Activated naive CD4-positive, alpha-beta T cell (primary cell): Measurements from ENCODE around the gene MEF2A.

Experiments
- DNase-seq, 4 experiments: peaks; one replicate each; lab custom pipeline; 2025; lab: John Stamatoyannopoulos, UW

Gene MEF2A

DNA sequence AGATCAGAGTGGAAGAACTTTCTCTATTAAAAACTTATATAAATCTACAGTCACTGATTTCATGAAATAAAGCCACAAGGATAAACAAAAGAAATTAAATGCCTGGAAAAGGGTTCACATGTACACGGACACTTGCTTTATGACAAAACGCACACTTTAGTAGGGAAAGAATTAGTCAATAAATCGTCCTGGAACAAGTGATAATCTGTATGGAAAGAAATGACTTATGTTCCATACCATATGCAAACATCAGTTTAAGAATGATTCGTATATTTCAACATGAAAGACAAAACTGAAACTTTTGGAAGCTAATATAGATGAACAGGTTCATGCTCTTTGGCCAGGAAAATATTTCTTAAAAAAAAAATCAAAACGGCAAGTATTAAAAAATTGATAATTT, 40.2 kb downstream of the MEF2A start:
- no peak for DNase-seq

DNA sequence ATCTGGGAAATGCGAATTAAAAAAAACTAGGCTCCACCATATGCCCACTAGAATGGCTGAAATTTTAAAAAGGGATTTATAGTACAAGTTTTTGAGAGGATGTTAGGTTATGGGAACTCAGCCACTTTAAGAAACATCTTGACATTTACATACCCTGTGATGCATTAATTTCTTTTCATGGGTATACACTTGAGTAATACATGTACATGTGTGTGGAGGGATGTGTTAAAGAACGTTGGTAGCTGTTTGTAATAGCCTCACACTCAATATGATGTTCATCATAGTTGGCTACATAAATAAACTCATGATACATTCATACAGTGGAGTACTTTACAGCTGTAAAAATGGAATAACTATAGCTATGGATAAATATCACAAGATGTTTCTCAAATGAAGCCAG, 40.9 kb downstream of the MEF2A start:
- no peak for DNase-seq

DNA sequence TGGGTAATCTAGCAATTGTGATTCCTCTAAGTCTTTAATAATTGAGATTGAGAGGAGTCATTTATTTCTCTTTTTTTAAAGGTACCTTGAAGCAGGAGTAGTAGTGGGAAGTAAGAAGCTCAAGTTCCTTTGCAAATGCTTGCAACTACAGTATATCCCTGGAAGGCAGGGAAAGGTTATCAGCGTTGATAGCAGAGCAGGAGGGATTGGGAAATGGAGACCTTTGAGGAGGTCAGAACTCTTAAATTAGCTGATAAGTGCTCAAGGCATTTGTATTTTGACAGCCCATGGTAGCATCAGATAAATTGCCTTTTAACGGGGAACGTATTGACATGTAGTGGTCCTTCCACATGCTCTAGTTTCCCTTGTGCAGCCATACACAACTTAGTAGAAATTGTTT, 47.7 kb downstream of the MEF2A start:
- no peak for DNase-seq

DNA sequence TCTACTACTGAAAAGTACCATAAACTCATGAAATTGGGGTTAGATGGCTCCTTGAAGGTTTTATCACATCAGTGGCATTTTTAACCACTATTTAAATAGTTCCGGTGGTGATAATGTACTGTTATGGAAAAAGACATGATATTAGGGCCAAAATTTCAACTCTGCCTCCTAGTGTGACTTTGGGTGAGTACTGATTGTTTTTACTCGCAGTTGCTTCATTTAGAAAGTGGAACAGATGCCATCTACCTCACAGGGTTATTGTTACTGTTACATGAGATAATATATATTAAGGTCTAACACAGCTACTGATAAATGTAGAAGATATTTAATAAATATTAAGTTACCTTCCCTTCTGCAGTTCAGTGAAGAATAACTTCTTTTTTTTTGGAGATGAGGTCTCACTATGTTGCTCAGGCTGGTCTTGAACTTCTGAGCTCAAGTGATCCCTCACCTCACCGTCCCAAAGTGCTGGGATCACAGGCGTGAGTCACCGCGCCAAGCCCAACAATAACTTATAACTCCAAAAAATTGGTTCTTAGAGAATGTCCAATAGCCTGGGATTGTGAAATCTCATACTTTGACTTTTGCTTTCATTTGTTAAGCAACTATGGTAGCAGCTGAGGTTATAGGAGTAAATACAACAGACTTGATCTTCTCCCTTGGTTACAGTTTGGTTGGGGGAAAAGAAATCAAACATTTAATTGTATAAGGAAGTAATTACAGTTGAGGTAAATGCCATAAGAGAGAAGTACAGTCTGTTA, 48.3 kb downstream of the MEF2A start:
- DNase-seq = no peak

DNA sequence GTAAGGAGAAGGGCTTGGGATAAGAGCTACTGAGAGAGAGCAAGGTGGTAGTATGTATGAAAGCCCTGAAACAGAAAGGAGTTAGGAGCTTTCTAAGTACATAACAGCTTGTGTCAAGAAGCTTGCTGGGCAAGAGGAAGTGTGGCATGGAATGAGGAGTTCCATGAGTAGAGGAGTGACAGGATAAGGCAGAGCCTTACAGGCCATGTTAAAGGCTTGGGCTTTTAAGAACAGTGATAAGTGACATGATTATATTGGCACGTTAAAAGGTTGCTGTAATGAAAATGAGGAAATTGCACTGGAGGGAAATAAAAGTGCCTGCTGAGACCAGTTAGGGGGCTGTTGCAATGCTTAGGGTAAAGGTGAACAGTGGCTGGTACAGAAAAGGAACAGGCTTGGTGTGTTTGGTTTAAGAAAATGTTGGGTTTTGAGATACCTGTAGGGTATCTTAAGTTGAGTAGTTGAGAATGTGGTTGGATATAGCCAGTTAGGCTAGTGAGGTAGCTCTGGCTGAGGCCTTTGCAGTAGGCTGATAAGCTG, 49.0 kb downstream of the MEF2A start:
- no peak for DNase-seq

DNA sequence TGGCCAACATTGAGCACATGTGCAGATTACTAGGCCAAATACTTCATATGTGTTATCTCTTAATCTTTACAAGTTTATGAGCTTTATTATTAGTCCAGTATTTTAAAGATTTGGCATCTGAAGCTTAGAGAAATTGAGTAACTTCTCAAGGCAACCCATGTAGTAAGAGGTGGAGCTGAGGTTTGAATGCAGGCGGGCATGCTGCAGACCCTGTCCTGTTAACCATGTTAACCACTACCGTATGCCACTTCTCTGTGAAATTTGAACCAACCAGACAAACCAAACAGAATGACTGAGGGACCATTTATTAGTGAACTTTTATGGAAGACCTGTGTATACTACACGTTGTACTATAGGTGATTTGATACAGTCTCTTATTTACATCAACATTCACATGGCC, 49.7 kb downstream of the MEF2A start:
- DNase-seq = no peak

DNA sequence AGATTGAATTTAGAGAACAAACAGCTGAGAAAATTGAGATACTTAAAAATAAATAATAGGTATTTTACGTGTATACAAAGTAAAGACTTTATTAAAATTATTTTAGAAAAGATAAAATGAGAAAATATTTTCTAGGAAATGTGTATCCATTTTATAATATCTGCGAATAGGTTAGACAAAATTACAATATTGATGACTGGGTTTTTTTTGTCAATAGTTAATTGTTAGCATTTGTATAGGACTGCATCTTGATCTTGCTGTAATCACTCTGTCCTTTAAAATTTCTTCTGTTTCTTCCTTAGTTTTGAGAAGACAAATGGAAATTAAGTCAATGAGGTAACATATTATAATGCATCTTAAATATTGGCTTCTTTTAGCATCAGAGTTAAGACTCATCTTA, 50.3 kb downstream of the MEF2A start:
- no peak for DNase-seq

DNA sequence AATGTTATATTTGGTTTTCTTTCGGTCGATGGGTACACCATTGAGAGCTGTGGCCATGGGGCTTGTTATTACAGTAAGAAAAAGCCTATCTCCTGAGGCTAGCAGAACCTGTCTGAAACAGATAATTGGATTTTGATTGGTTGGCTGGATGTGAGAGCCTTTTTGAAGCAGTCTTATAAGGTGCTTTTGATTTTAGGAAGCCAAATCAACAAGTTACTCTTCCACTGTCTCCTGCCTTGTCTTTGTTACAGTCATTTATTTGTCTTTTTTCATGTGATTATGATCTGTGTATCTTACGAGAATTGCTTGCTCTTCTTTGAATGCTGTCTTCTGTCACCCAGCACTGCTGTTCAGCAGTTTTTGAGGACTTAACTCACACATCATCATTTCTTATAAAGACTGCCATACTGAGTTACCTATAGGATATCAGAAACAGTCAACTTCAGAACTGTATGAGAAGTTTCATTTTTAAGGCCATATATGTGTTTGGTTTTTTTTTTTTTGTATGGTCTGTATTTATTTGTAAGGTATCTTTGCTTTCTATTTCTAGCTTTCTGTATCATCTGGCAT, 51.1 kb downstream of the MEF2A start:
- no peak for DNase-seq

DNA sequence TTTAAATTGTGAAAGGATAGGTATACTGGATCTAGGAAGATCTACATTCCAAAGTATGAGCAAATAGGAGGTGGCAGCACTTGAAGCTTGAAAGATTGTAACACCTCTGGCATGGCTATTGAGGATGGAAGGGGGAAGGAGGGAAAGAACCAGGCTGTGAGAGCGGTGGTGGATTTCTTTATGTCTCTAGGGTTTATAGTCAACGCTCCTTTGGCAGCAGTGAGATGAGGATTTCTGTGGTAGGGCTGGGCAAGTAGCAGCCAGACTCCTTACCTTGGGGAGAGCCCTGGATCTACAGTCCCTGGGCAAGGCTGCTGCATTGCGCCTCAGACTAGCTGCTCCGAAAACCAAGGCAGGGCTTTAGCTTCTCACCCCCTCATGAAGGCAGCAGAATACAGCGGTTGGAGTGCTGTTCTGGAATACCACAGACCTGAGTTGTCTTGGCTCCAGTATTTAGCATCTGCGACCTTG, 53.2 kb downstream of the MEF2A start:
- no peak for DNase-seq

DNA sequence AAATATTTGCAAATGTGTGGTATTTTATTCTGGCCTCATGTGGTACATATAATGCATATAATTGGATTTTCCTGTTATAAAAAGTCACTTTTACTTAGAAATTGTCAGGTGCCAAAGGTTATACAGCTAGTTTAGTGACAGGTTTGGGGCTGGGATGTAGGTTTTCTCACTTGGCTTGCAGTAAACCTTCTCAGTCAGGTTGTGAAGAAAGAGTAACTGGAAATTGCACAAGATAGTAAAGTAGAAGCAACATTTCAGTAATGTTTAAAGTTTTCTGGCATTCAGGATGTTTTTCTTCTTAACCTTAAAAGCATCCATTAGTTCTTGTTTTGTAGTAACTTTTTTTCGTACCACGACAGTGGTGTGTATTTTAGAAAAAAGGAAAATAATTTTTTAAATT, 53.9 kb downstream of the MEF2A start:
- no peak for DNase-seq

DNA sequence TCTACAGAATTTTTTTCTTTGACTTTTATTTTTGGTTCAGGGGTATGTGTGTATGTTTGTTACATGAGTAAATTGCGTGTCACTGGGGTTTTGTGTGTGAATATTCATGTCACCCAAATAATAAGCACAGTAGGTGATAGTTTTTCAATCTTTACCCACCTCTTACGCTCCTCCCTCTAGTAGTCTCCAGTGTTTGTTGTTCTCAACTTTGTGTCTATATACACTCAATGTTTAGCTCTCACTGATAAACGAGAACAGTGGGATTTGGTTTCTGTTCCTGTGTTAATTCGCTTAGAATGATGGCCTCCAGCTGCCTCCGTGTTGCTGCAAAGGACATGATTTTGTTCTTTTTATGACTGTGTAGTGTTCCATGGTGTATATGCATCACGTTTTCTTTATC, 54.4 kb downstream of the MEF2A start:
- no peak for DNase-seq

DNA sequence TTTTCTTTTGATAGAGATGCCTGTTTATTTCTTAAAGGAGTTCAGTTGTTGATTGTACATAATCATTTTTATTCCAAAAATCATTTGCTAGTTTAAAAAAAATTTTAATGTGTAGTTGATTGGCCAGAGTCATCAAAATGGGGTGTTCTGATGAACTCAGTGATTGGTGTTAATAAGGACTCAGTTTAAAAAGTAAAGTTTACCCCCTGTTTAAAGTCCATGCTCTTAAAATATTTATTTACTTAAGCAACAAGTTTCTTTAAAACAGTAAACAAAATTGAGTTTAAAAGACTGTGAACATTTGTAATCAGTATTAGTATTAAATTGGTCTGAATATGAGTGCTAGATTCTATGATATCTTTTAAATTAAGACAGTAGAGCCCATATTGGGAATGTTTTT, 56.0 kb downstream of the MEF2A start:
- no peak for DNase-seq

DNA sequence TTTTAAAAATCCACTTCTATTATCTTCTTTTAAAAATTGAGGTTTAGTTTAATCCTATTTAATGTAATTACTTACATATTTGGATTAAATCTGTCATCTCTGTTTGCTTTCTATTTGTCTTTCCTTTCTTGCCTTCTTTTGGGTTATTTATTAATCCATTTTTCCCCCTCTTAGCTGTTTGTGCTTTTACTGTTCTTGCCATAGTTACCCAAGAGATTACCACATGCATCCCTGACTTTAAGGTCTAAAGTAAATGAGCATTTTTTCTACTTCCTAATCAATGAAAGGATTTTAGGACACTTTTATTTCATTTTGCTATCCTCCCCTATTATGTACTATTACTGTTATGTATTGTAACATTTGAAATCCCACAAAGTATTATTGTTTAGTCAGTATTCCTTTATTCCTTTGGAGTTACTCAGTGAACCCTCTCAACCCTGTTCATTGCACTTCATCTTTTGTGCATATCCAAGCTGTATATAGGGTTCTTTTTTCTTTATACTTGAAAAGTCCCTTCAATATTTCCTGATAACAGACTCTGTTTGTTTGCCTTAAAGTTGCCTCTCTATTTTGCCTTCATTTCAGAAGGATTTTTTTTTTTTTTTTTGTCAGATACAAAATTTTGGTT, 62.7 kb downstream of the MEF2A start:
- no peak for DNase-seq

DNA sequence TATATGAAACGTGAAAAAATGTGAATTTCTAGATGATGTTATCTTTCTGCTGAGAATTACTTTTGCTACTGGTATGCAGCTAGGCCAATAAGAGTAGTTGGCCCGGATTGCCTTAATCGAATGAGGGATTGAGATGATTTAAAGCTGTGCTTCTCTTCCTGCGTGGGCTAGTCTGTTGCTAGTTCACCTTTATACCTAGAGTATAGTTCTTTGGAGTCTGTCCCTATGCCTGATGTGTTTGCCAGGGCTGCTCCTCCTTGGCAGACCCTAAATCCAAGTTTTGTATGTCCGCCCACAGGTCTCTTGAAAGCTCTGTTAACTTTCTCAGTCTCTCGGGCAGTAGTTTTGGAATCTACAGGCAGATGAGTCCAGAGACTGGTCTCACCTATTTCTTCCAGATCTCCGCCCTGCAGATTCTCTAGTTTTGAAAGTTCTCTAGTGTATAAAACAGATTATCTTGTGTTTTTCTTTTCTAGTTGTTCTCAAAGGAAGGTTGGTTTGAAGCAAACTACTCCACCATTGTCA, 64.9 kb downstream of the MEF2A start:
- DNase-seq = no peak

DNA sequence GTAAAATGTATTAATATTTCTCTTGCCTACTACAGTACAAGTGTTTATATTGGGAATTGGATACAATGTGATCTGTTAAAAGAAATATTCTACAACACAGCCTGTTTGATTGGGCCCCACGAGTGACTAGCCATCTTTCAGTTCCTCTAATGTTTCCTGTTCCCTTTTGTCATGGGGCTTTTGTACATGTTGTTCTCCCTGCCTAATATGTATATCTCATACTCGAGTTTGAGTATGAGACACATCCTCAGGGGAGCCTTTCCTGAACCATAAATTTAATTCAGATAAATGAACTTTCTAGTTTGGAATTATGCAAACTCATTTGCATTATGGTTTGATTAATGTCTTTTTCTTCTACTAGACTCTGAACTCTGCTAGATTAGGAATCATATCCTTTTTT, 65.5 kb downstream of the MEF2A start:
- no peak for DNase-seq

DNA sequence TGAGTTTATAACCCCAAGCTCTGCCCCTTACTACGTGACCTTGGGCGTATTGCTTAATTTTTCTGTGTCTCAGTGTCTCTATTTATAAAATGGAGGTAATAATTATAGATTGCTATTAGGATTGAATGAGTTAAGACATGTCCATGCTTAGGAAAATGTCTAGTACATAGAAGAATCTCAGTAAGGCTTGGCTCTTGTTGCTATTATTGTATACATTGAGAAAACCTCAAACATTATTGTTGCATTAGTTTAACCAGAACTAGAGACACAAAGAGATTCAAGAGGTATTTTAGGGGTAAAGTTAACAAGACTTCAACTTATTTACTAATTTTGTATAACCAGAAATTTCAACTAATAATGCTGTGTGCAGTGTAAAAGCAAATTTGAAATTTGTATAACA, 66.7 kb downstream of the MEF2A start:
- no peak for DNase-seq

DNA sequence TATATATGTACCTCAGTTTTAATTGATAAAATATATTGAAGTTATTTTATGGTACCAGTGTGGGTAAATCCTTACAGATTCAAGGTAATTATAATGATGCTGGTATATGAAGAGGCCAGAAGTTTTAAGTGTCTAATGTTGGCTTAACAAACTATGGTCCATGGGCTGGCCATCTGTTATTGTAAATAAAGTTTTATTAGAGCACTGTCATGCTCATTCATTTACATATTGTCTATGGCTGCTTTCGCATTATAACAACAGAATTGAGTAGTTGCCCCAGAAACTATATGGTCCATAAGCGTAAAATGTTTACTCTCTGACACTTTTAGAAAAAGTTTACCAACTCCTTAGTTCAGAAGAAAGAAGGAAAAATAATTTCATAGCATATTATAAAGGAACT, 67.9 kb downstream of the MEF2A start:
- DNase-seq = no peak

DNA sequence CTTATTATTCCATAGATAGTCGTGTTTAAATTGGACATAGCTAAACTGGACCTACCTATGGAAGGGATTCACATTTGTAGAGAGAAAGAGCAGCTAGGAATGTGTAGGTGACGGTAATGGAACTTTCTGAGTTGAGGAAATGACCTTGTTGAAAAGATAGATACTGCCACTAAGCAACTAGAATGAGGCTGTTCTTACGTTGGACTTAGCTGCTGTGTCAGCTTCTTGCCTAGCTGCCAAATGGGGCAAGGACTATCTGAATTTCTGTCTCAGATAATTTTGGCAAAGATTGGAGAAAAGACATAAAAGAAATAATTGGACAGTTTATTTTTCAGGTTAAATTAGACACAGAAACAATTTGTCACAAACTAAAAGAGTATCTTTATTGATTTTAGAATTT, 68.8 kb downstream of the MEF2A start:
- DNase-seq = no peak

DNA sequence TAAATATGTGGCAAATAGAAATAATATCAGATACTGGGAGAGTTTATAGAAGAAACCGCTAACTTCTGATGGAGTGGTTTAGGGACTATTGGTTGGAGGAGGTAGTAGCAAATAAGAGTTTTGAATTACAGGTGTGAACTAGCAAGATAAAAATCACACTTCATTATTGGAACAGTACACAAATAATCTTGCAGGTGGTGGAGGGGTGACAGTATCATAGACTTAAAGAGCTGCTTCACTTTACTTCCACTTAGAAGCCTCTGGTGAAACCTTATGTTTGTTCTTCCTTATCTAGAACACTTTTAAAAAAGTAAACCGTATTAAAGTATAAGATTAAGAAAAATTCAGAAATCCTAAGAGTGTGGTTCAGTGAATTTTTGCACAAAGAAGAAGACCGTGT, 69.4 kb downstream of the MEF2A start:
- DNase-seq = no peak

DNA sequence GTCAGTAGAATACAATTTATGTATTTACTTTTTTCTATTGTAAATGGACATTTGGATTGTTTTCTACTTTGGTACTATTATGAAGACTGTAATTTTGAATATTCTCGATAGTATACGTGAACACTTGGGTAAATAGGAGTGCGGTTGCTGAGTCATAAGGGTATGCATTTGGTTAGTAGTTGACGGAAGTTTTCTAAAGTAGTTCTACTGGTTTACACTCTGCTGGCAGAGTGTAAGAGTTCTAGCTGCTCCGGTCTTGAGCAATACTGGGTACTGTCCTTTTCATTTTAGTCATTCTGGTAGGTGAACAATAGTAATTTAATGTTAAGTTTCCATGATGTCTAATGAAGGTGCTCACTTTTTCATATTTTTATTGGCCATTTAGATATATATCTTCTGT, 70.0 kb downstream of the MEF2A start:
- DNase-seq = no peak

DNA sequence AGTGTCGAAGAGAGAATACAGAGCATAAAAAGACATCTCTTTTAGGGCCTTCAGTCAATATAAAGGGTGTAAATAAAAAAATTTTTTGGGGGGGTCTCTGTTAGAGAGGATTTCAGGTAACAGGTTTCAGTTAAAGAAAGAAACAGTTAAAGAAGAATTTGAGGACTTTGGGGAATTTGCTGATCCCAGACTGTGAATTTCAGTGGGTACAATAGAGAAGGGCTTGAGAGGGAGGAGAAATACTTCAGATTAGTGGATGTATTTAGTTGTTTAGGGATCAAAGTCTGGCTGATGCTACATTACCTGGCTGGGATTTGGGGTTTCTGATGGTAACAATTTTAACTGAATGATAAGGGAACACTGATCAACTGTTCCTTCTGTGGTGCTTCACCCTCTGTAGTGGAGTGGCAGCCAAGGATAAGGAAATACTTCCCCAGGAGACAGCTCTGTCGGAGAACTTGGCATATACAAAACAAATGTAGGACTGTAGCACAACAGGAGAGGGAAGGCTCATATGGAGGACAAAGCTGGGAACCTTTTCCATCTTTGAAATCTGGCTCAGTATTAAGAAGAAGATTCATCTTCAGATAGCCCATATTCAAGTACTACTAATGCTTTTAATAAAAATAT, 79.2 kb downstream of the MEF2A start:
- no peak for DNase-seq

DNA sequence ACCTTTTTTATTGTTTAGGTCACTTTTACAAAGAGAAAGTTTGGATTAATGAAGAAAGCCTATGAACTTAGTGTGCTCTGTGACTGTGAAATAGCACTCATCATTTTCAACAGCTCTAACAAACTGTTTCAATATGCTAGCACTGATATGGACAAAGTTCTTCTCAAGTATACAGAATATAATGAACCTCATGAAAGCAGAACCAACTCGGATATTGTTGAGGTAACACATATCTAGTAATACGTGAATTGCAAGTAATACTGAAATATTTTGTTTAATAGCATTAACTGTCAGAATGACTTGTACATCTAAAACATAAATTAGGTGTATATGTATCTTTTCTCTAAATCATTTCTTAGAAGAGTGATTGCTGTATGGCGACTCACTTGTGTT, 79.8 kb downstream of the MEF2A start:
- no peak for DNase-seq

DNA sequence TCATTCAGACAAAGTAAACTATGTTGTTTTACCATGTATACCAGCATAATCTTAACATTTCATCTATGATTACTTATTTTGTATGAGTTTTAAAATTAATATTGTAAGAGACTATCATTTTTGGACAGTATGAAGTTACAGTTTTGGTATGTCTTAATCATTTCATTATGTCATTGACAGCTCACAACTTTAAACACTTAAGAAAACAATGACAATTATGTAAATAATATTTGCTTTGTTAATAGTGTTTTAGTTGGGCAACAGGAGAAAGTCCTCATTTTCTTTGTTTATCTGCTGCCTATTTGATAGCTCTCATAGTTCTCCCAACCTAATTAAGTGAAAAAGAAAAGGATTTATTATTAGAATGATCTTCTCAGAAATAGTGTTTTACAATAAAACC, 80.2 kb downstream of the MEF2A start:
- no peak for DNase-seq
